ENCODE measurements around the gene DMWD. TPM values are rescaled to one million over a fixed set of nuclear protein-coding genes. Genes with fewer than 3 reads are reported as not detected.

DMWD gene
- total RNA-seq, 2 experiments from 2014 or later: 43.2 to 44.0 TPM

- TF ChIP-seq CTCF (conservative IDR thresholded peaks at IDR 0.05; ENCODE audit: low read length): no peak
- ChIA-PET POLR2A (interaction anchor here (0.7 to 1.0 kb wide), 2 partner anchors 10 to 36 kb away, joined by 4 to 5 read pairs; no protein-coding TSS in a partner anchor), CTCF (ENCODE audit: unreplicated experiment) (no interaction called here)
- Histone ChIP-seq H3K36me3 (ENCODE audit: insufficient read depth, low read length) (no peaks in the 10 kb centered on the region), H4K20me1 (ENCODE audit: insufficient read depth, low read length) (no peaks in the 10 kb centered on the region), H3K9me3 (ENCODE audit: low read length) (no peaks in the 10 kb centered on the region), H3K4me3 (ENCODE audit: low read depth, low read length, poor library complexity, severe bottlenecking) (no peak overlapping the region), H3K79me2 (ENCODE audit: insufficient read depth, low read depth, low read length) (no peaks in the 10 kb centered on the region), H2AFZ (ENCODE audit: low read length) (no peak overlapping the region), H3K9me2 (ENCODE audit: insufficient read depth, low read length) (no peaks in the 10 kb centered on the region), H3K27ac (ENCODE audit: low read depth, low read length, poor library complexity, severe bottlenecking) (no peak overlapping the region), H3K4me1 (ENCODE audit: insufficient read depth, low read length, poor library complexity, severe bottlenecking) (no peaks in the 10 kb centered on the region), H3K4me2 (ENCODE audit: low read length) (no peak overlapping the region)
- intact Hi-C loops (cut with micrococcal nuclease; ENCODE audit: unreplicated experiment): no loop called here
- DNase-seq (ENCODE audit: low spot score): no peak
- no TSS peak for BruUV-seq (replicated peaks)
Measured at GRCh38 chr19:45742969-45743368, 49.7 kb downstream of the DMWD start.

GRCh38 chr19:45739498-45740439, 52.9 kb downstream of the DMWD start:
- Histone ChIP-seq H2AFZ (ENCODE audit: low read length) (peak overlapping the region; percentile 35; the same call in 1 of the 2 replicates), H3K9me3 (ENCODE audit: low read length) (no peaks in the 10 kb centered on the region), H3K4me3 (ENCODE audit: low read depth, low read length, poor library complexity, severe bottlenecking) (no peak overlapping the region), H3K4me1 (ENCODE audit: insufficient read depth, low read length, poor library complexity, severe bottlenecking) (no peaks in the 10 kb centered on the region), H3K27ac (ENCODE audit: low read depth, low read length, poor library complexity, severe bottlenecking) (no peak overlapping the region), H3K79me2 (ENCODE audit: insufficient read depth, low read depth, low read length) (no peaks in the 10 kb centered on the region), H3K9me2 (ENCODE audit: insufficient read depth, low read length) (no peaks in the 10 kb centered on the region), H3K36me3 (ENCODE audit: insufficient read depth, low read length) (no peaks in the 10 kb centered on the region), H4K20me1 (ENCODE audit: insufficient read depth, low read length) (no peaks in the 10 kb centered on the region), H3K4me2 (ENCODE audit: low read length) (no peak overlapping the region)
- BruUV-seq (replicated peaks): no TSS peak
- intact Hi-C loops (cut with micrococcal nuclease; ENCODE audit: unreplicated experiment): no loop called here
- CTCF ChIA-PET (ENCODE audit: unreplicated experiment): no interaction called here
- DNase-seq (ENCODE audit: low spot score): no peak
- POLR2A ChIA-PET: interaction anchor here (0.6 kb wide), 1 partner anchor 834 kb away, joined by 3 read pairs; no protein-coding TSS in a partner anchor
- TF ChIP-seq CTCF (conservative IDR thresholded peaks at IDR 0.05; ENCODE audit: low read length): no peak

- H3K79me2 ChIP-seq (ENCODE audit: insufficient read depth, low read depth, low read length): peaks cover 24% of the 10 kb centered on the region; the same call in 1 of the 2 replicates
- H2AFZ ChIP-seq (ENCODE audit: low read length): no peak within 1 kb of the TSS
- H4K20me1 ChIP-seq (ENCODE audit: insufficient read depth, low read length): no peaks in the 10 kb centered on the region
- CTCF ChIA-PET (ENCODE audit: unreplicated experiment): no interaction called here
- no TSS peak for BruUV-seq (replicated peaks)
- no peaks in the 10 kb centered on the region for H3K9me3 ChIP-seq (ENCODE audit: low read length)
- H3K4me2 ChIP-seq (ENCODE audit: low read length): no peak within 1 kb of the TSS
- no peaks in the 10 kb centered on the region for H3K9me2 ChIP-seq (ENCODE audit: insufficient read depth, low read length)
- intact Hi-C loops (cut with micrococcal nuclease; ENCODE audit: unreplicated experiment): no loop called here
- no peak within 1 kb of the TSS for H3K4me3 ChIP-seq (ENCODE audit: low read depth, low read length, poor library complexity, severe bottlenecking)
- TF ChIP-seq EZH2phosphoT487 (IDR thresholded peaks at IDR 0.05; ENCODE audit: borderline replicate concordance, low read depth, low read length): no peak
- TF ChIP-seq CTCF (conservative IDR thresholded peaks at IDR 0.05; ENCODE audit: low read length): no peak
- H3K4me1 ChIP-seq (ENCODE audit: insufficient read depth, low read length, poor library complexity, severe bottlenecking): peaks cover 11% of the 10 kb centered on the region
- no peaks in the 10 kb centered on the region for H3K36me3 ChIP-seq (ENCODE audit: insufficient read depth, low read length)
- DNase-seq (ENCODE audit: low spot score): no peak
- H3K27ac ChIP-seq (ENCODE audit: low read depth, low read length, poor library complexity, severe bottlenecking): no peak within 1 kb of the TSS
- POLR2A ChIA-PET: interaction anchor here (0.7 kb wide), 1 partner anchor 16 kb away, joined by 4 read pairs; no protein-coding TSS in a partner anchor
Measured at GRCh38 chr19:45733160-45733810, 59.4 kb downstream of the DMWD start, which contains the start of gene MEIOSIN. Gene MEIOSIN, plus strand, starts transcription at chr19:45733439. Its CDS starts 1,938 bp downstream, at chr19:45735377.

Data from OCI-LY7 (cell line).